ENCODE results near the gene EPN3.

GRCh38 chr17:50505591-50506130 lies 26.9 kb upstream of the EPN3 start:
- TF ChIP-seq CTCF (IDR thresholded peaks at IDR 0.05 in 2 of 3, conservative IDR thresholded peaks at IDR 0.05 in 1 of 3; ENCODE audit: borderline replicate concordance in 1 of 3, insufficient read depth in 1 of 3, low read depth in 2 of 3, low read length in 2 of 3) (no peak), POLR2A (IDR thresholded peaks at IDR 0.05; ENCODE audit: borderline replicate concordance, extremely low read depth, insufficient read depth, insufficient read length) (no peak), TCF7L2 (IDR thresholded peaks at IDR 0.05; ENCODE audit: borderline replicate concordance, extremely low read depth, insufficient read depth, insufficient read length) (no peak), YY1 (IDR thresholded peaks at IDR 0.05; ENCODE audit: extremely low read depth, insufficient replicate concordance, low read depth, low read length) (no peak), ZBTB33 (IDR thresholded peaks at IDR 0.05; ENCODE audit: extremely low read depth, insufficient replicate concordance, low read length) (no peak), RAD21 (IDR thresholded peaks at IDR 0.05; ENCODE audit: low read depth) (no peak), POLR2AphosphoS5 (IDR thresholded peaks at IDR 0.05; ENCODE audit: low read depth, low read length) (no peak), ZNF274 (IDR thresholded peaks at IDR 0.05; ENCODE audit: low read depth, low read length) (no peak), CEBPB (IDR thresholded peaks at IDR 0.05; ENCODE audit: low read depth) (no peak), ATF3 (IDR thresholded peaks at IDR 0.05) (no peak)
